Lower lobe of right lung (tissue), 2 donors: ENCODE measurements around the gene LRRC43. TPM values are rescaled to one million over a fixed set of nuclear protein-coding genes. Genes with fewer than 3 reads are reported as not detected.

Experiments used
- ATAC-seq, 2 donors: fragments of 200-7000 bp; cut with Tn5 transposase; one replicate each; pipeline ENCODE4 v1.9.1; 2020 to 2022; ENCODE audit warnings: mild to moderate bottlenecking in 2 of 2, moderate library complexity in 2 of 2
- DNase-seq: peaks from one replicate; pipeline ENCODE4 v3.0.0-alpha.2; 2020
- H3K27ac ChIP-seq: fragments of 200-600 bp; one replicate; pipeline ENCODE4 v1.8.0; 2022
- H3K27me3 ChIP-seq: fragments of 200-600 bp; one replicate; pipeline ENCODE4 v1.8.0; 2022; ENCODE audit warnings: low read depth
- H3K36me3 ChIP-seq: fragments of 200-600 bp; one replicate; pipeline ENCODE4 v1.8.0; 2022; ENCODE audit warnings: mild to moderate bottlenecking
- H3K4me1 ChIP-seq: fragments of 200-600 bp; one replicate; pipeline ENCODE4 v1.8.0; 2022
- H3K4me3 ChIP-seq: fragments of 200-600 bp; one replicate; pipeline ENCODE4 v1.8.0; 2022; ENCODE audit warnings: mild to moderate bottlenecking
- H3K9me3 ChIP-seq: fragments of 200-600 bp; one replicate; pipeline ENCODE4 v1.8.0; 2022
- CTCF ChIP-seq: fragments of 200-600 bp; IDR thresholded peaks from one replicate; pipeline ENCODE4 v1.8.0; 2022; ENCODE audit warnings: antibody characterized with exemption, mild to moderate bottlenecking
- intact Hi-C: fragments of 100-400 bp; cut with DNase I; formaldehyde crosslinking; loops from one replicate; pipeline ENCODE4 v1.11.0; 2022
- total RNA-seq: library from RNA; stranded (reverse); fragmentation: NEBNext Ultra II Directional; extraction: Animal tissue kit (Norgen Biotek cat#: 25700); gene quantifications from one replicate; pipeline ENCODE4 v1.2.1, GENCODE V29; 2021
- donor health status: DM: no; HTN: yes; CAD: no; lungs with severe emphysema.

Gene LRRC43
- total RNA-seq, 1 donor from 2014 or later: 4.2 TPM

- Histone ChIP-seq H3K4me1 (no peaks in the 10 kb centered on the region), H3K4me3 (no peak overlapping the region), H3K36me3 (no peaks in the 10 kb centered on the region), H3K27me3 (no peaks in the 10 kb centered on the region), H3K27ac (no peak overlapping the region), H3K9me3 (no peaks in the 10 kb centered on the region)
- intact Hi-C loops: no loop called here
- no peak for TF ChIP-seq CTCF
- ATAC-seq: no peak
- DNase-seq: no peak
These were observed 23.0 kb upstream of the LRRC43 start for GRCh38 chr12:122159882-122160281.

GRCh38 chr12:122160761-122161160 is 22.2 kb upstream of the LRRC43 start:
- Histone ChIP-seq H3K4me1 (no peaks in the 10 kb centered on the region), H3K9me3 (no peaks in the 10 kb centered on the region), H3K36me3 (no peaks in the 10 kb centered on the region), H3K27me3 (no peaks in the 10 kb centered on the region), H3K27ac (no peak overlapping the region), H3K4me3 (no peak overlapping the region)
- no peak for TF ChIP-seq CTCF
- intact Hi-C loops: no loop called here
- ATAC-seq (no peak), DNase-seq (no peak)

GRCh38 chr12:122161682-122162081 is 21.2 kb upstream of the LRRC43 start:
- ATAC-seq: no peak
- H3K4me3 ChIP-seq: no peak overlapping the region
- no peaks in the 10 kb centered on the region for H3K9me3 ChIP-seq
- DNase-seq: no peak
- intact Hi-C loops: no loop called here
- H3K36me3 ChIP-seq: no peaks in the 10 kb centered on the region
- no peak for TF ChIP-seq CTCF
- no peaks in the 10 kb centered on the region for H3K4me1 ChIP-seq
- H3K27ac ChIP-seq: no peak overlapping the region
- no peaks in the 10 kb centered on the region for H3K27me3 ChIP-seq

GRCh38 chr12:122162976-122163375 is 19.9 kb upstream of the LRRC43 start:
- intact Hi-C loops: no loop called here
- no peak for TF ChIP-seq CTCF
- no peak for ATAC-seq

GRCh38 chr12:122166422-122167349 is 16.2 kb upstream of the LRRC43 start:
- H3K27me3 ChIP-seq: no peaks in the 10 kb centered on the region
- intact Hi-C loops: no loop called here
- no peak overlapping the region for H3K27ac ChIP-seq
- no peaks in the 10 kb centered on the region for H3K4me1 ChIP-seq
- H3K9me3 ChIP-seq: no peaks in the 10 kb centered on the region
- H3K4me3 ChIP-seq: no peak overlapping the region
- no peaks in the 10 kb centered on the region for H3K36me3 ChIP-seq
- ATAC-seq: no peak
- no peak for TF ChIP-seq CTCF
- DNase-seq: no peak

More at GRCh38 chr12:122162976-122163375, 19.9 kb upstream of the LRRC43 start:
- no peak for DNase-seq
- H3K4me1 ChIP-seq: no peaks in the 10 kb centered on the region
- H3K27ac ChIP-seq: no peak overlapping the region
- H3K36me3 ChIP-seq: no peaks in the 10 kb centered on the region
- no peaks in the 10 kb centered on the region for H3K9me3 ChIP-seq
- H3K27me3 ChIP-seq: no peaks in the 10 kb centered on the region
- no peak overlapping the region for H3K4me3 ChIP-seq
